A549 treated with CpdA at 1 μM for 4 hours (cell line): ENCODE data around the gene BCAR3. TPM values are rescaled to one million over a fixed set of nuclear protein-coding genes. Genes with fewer than 3 reads are reported as not detected.

ENCODE experiments used
- total RNA-seq: library from RNA; stranded (reverse); fragments of 200-300 nt; extraction: Qiagen RNA extraction; gene quantifications from 5 replicates; pipeline ENCODE4 v1.2.3, GENCODE V29; 2022; ENCODE audit warnings: low read depth

BCAR3 gene
- total RNA-seq: 52.1 to 69.6 TPM (median 56.1 TPM) in 5 replicates

GRCh38 chr1:93681101-93681988 lies at the start of gene BCAR3:
BCAR3 (minus strand) TSS chr1:93681837; CDS start chr1:93674930, 6,907 bp downstream.

Other genes with a start within 250 kb of the BCAR3 start
- 11.5 to 20.5 TPM (median 15.6 TPM) in 5 replicates for gene FNBP1L, start 233.7 kb downstream of the BCAR3 start, total RNA-seq
- gene DNTTIP2, start 197.4 kb upstream of the BCAR3 start, total RNA-seq: 42.3 to 50.8 TPM (median 45.7 TPM) in 5 replicates
- 111 to 137 TPM (median 126 TPM) in 5 replicates for gene GCLM, start 227.6 kb upstream of the BCAR3 start, total RNA-seq